Liver (tissue), 3 donors: ENCODE data around the gene SIMC1.
"Not testable (repeated sequence)": the region's sequence is repeated elsewhere in the genome, so short reads cannot be mapped to it uniquely, and the experiment has no call there.

ENCODE experiments used
- JUND ChIP-seq, 2 donors: IDR thresholded peaks; 2 replicates each; pipeline ENCODE4 v1.6.1; 2016; ENCODE audit warnings: antibody characterized with exemption in 2 of 2
- RAD21 ChIP-seq, 2 donors: IDR thresholded peaks; 2 replicates each; pipeline ENCODE4 v1.6.1; 2016; ENCODE audit warnings: antibody characterized with exemption in 2 of 2, mild to moderate bottlenecking in 2 of 2
- TAF1 ChIP-seq: conservative IDR thresholded peaks from 2 replicates; pipeline ENCODE4 v1.6.1; 2016; ENCODE audit warnings: antibody characterized with exemption, mild to moderate bottlenecking
- YY1 ChIP-seq: IDR thresholded peaks from 2 replicates; pipeline ENCODE4 v1.6.1; 2016; ENCODE audit warnings: antibody characterized with exemption, mild to moderate bottlenecking
- TF ChIP-seq, protein P1 (sequence below): fragments of 150-350 bp; IDR thresholded peaks from 2 replicates; pipeline ENCODE4 v1.5.1; 2017; ENCODE audit warnings: improper control_type of control experiment, low read depth, low read length; ENCODE audit not compliant: missing input control
- TF ChIP-seq, protein P2 (sequence below): IDR thresholded peaks from 2 replicates; pipeline ENCODE4 v1.6.1; 2016; ENCODE audit warnings: antibody characterized with exemption
- TF ChIP-seq, protein P3 (sequence below): IDR thresholded peaks from 2 replicates; pipeline ENCODE4 v1.6.1; 2016; ENCODE audit warnings: antibody characterized with exemption, mild to moderate bottlenecking
- donor health status: healthy.
- donor health status: healthy.

DNA sequence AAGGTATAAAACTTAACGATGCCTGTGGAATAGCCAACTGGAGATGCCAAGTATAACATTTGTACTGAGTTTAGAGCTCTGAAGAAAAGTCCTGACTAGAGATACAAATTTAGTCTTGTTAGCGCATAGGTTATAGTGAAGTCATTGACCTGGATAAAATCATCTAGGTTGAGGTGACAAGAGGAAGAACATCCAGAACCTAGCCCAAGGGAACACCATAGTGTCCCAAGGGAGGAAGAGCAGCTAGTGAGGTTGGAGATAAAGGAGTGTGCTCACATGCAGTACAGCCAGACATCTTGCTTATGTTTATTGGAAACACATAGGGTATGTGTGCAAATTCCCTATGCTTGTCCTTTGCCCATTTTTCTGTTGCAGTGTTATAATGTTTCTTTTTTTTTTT lies 6.1 kb downstream of the SIMC1 start:
- TF ChIP-seq, protein P1, sequence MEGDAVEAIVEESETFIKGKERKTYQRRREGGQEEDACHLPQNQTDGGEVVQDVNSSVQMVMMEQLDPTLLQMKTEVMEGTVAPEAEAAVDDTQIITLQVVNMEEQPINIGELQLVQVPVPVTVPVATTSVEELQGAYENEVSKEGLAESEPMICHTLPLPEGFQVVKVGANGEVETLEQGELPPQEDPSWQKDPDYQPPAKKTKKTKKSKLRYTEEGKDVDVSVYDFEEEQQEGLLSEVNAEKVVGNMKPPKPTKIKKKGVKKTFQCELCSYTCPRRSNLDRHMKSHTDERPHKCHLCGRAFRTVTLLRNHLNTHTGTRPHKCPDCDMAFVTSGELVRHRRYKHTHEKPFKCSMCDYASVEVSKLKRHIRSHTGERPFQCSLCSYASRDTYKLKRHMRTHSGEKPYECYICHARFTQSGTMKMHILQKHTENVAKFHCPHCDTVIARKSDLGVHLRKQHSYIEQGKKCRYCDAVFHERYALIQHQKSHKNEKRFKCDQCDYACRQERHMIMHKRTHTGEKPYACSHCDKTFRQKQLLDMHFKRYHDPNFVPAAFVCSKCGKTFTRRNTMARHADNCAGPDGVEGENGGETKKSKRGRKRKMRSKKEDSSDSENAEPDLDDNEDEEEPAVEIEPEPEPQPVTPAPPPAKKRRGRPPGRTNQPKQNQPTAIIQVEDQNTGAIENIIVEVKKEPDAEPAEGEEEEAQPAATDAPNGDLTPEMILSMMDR = not testable (repeated sequence)
- not testable (repeated sequence) for TF ChIP-seq JUND (IDR thresholded peaks at IDR 0.05); YY1; TAF1; RAD21 (IDR thresholded peaks at IDR 0.05)
- TF ChIP-seq, protein P2, sequence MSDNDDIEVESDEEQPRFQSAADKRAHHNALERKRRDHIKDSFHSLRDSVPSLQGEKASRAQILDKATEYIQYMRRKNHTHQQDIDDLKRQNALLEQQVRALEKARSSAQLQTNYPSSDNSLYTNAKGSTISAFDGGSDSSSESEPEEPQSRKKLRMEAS = not testable (repeated sequence)
- TF ChIP-seq, protein P3, sequence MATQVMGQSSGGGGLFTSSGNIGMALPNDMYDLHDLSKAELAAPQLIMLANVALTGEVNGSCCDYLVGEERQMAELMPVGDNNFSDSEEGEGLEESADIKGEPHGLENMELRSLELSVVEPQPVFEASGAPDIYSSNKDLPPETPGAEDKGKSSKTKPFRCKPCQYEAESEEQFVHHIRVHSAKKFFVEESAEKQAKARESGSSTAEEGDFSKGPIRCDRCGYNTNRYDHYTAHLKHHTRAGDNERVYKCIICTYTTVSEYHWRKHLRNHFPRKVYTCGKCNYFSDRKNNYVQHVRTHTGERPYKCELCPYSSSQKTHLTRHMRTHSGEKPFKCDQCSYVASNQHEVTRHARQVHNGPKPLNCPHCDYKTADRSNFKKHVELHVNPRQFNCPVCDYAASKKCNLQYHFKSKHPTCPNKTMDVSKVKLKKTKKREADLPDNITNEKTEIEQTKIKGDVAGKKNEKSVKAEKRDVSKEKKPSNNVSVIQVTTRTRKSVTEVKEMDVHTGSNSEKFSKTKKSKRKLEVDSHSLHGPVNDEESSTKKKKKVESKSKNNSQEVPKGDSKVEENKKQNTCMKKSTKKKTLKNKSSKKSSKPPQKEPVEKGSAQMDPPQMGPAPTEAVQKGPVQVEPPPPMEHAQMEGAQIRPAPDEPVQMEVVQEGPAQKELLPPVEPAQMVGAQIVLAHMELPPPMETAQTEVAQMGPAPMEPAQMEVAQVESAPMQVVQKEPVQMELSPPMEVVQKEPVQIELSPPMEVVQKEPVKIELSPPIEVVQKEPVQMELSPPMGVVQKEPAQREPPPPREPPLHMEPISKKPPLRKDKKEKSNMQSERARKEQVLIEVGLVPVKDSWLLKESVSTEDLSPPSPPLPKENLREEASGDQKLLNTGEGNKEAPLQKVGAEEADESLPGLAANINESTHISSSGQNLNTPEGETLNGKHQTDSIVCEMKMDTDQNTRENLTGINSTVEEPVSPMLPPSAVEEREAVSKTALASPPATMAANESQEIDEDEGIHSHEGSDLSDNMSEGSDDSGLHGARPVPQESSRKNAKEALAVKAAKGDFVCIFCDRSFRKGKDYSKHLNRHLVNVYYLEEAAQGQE = not testable (repeated sequence)
